LNCaP clone FGC (cell line): ENCODE data around the gene OSBPL9.

Experiments used
- DNase-seq: peaks from one replicate; pipeline ENCODE4 v3.0.0-alpha.2; 2011; ENCODE audit warnings: low read depth
- H3K4me3 ChIP-seq: 2 replicates; pipeline ENCODE4 v1.5.1; 2011; ENCODE audit warnings: mild to moderate bottlenecking, low read depth, low read length, control low read depth
- CTCF ChIP-seq: IDR thresholded peaks from 2 replicates; pipeline ENCODE4 v1.5.1; 2012; ENCODE audit warnings: mild to moderate bottlenecking; ENCODE audit not compliant: control insufficient read depth, insufficient read depth; ENCODE audit errors: extremely low read depth

Gene OSBPL9

GRCh38 chr1:51627672-51628071, 10.8 kb downstream of the OSBPL9 start:
- H3K4me3 ChIP-seq = no peak overlapping the region
- DNase-seq = no peak
- peak; percentile 16; the same call in 1 of the 2 replicates for TF ChIP-seq CTCF

GRCh38 chr1:51628715-51629590, 12.1 kb downstream of the OSBPL9 start:
- DNase-seq = no peak
- no peak overlapping the region for H3K4me3 ChIP-seq
- no peak for TF ChIP-seq CTCF

- no peak overlapping the region for H3K4me3 ChIP-seq
- TF ChIP-seq CTCF = no peak
- DNase-seq = no peak
Measured at GRCh38 chr1:51629918-51630317, 13.0 kb downstream of the OSBPL9 start.

- DNase-seq = no peak
- no peak for TF ChIP-seq CTCF
- H3K4me3 ChIP-seq = no peak overlapping the region
Measured at GRCh38 chr1:51630393-51630792, 13.5 kb downstream of the OSBPL9 start.

- TF ChIP-seq CTCF = no peak
- DNase-seq = no peak
- H3K4me3 ChIP-seq = no peak overlapping the region
Measured at GRCh38 chr1:51630922-51631321, 14.0 kb downstream of the OSBPL9 start.

- no peak for DNase-seq
- TF ChIP-seq CTCF = no peak
- H3K4me3 ChIP-seq = no peak overlapping the region
Measured at GRCh38 chr1:51631747-51632146, 14.9 kb downstream of the OSBPL9 start.

GRCh38 chr1:51634618-51635017, 17.7 kb downstream of the OSBPL9 start:
- no peak for TF ChIP-seq CTCF
- H3K4me3 ChIP-seq = no peak overlapping the region
- DNase-seq = no peak
